ENCODE data around the gene BAX. TPM values are rescaled to one million over a fixed set of nuclear protein-coding genes. Genes with fewer than 3 reads are reported as not detected.
"Not testable (repeated sequence)": the region's sequence is repeated elsewhere in the genome, so short reads cannot be mapped to it uniquely, and the experiment has no call there.

BAX gene
- total RNA-seq, 1 donor from 2014 or later, result 111 TPM

DNA sequence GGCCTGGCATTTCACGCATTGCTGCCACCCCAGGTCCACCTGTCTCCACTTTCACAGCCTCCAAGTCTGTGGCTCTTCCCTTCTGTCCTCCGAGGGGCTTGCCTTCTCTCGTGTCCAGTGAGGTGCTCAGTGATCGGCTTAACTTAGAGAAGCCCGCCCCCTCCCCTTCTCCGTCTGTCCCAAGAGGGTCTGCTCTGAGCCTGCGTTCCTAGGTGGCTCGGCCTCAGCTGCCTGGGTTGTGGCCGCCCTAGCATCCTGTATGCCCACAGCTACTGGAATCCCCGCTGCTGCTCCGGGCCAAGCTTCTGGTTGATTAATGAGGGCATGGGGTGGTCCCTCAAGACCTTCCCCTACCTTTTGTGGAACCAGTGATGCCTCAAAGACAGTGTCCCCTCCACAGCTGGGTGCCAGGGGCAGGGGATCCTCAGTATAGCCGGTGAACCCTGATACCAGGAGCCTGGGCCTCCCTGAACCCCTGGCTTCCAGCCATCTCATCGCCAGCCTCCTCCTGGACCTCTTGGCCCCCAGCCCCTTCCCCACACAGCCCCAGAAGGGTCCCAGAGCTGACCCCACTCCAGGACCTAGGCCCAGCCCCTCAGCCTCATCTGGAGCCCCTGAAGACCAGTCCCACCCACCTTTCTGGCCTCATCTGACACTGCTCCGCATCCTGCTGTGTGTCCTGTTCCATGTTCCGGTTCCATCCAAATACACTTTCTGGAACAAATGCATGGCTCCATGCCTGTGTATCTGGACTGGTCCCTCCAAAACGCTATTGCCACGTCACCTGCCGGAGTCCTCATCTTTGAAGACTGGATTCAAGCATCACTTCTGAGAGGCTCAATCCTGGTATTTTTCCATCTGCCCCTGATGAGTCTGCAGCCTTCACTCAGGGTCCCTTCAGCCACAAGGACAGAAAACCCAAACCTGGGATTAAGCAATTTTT is 31.9 kb upstream of the BAX start:
- Mint-ChIP-seq H3K27ac (no peak overlapping the region), H3K4me3 (no peak overlapping the region), H3K27me3 (no peaks in the 10 kb centered on the region), H3K9me3 (no peaks in the 10 kb centered on the region), H3K36me3 (ENCODE audit: low read depth) (peaks cover 32% of the 10 kb centered on the region), H3K4me1 (peaks cover 9% of the 10 kb centered on the region)
- intact Hi-C loops (cut with micrococcal nuclease), result no loop called here
- POLR2A ChIA-PET, result interaction anchor here (0.6 kb wide), 1 partner anchor 827 kb away, joined by 10 read pairs; no protein-coding TSS in a partner anchor
- ATAC-seq (ENCODE audit: low read depth), result no peak
- TF ChIP-seq, protein P1, sequence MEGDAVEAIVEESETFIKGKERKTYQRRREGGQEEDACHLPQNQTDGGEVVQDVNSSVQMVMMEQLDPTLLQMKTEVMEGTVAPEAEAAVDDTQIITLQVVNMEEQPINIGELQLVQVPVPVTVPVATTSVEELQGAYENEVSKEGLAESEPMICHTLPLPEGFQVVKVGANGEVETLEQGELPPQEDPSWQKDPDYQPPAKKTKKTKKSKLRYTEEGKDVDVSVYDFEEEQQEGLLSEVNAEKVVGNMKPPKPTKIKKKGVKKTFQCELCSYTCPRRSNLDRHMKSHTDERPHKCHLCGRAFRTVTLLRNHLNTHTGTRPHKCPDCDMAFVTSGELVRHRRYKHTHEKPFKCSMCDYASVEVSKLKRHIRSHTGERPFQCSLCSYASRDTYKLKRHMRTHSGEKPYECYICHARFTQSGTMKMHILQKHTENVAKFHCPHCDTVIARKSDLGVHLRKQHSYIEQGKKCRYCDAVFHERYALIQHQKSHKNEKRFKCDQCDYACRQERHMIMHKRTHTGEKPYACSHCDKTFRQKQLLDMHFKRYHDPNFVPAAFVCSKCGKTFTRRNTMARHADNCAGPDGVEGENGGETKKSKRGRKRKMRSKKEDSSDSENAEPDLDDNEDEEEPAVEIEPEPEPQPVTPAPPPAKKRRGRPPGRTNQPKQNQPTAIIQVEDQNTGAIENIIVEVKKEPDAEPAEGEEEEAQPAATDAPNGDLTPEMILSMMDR (IDR thresholded peaks at IDR 0.05), result no peak
- CTCF ChIA-PET, result no interaction called here
- no peak for DNase-seq

DNA sequence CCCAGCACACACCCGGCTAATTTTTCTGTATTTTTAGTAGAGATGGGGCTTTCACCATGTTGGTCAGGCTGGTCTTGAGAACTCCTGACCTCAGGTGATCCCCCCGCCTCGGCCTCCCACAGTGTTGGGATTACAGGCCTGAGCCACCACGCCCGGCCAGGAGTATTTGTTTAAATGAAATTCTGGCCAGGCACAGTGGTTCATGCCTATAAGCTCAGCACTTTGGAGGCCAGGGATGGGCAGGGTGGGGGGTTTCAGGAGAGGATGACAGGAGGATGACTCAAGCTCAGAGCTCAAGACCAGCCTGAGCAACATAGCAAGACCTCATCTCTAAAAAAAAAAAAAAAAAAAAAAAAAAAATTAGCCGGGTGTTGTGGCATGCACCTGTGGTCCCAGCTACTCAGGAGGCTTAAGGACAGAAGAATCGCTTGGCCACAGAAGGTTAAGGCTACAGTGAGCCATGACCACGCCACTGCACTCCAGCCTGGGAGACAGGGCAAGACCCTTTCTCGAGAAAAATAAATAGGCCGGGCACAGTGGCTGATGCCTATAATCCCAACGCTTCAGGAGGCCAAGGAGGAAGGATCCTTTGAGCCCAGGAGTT is 29.3 kb upstream of the BAX start:
- TF ChIP-seq, protein P1 (IDR thresholded peaks at IDR 0.05), result no peak
- POLR2A ChIA-PET, result interaction anchor here (0.6 kb wide), 2 partner anchors 54 to 77 kb away, joined by 6 read pairs; no protein-coding TSS in a partner anchor
- no peak overlapping the region for H3K4me3 Mint-ChIP-seq
- intact Hi-C loops (cut with micrococcal nuclease), result no loop called here
- H3K27me3 Mint-ChIP-seq, result no peaks in the 10 kb centered on the region
- DNase-seq (no peak), ATAC-seq (ENCODE audit: low read depth) (no peak)
- peaks cover 19% of the 10 kb centered on the region for H3K36me3 Mint-ChIP-seq (ENCODE audit: low read depth)
- no peaks in the 10 kb centered on the region for H3K4me1 Mint-ChIP-seq
- H3K9me3 Mint-ChIP-seq, result no peaks in the 10 kb centered on the region
- CTCF ChIA-PET, result no interaction called here
- H3K27ac Mint-ChIP-seq, result no peak overlapping the region

DNA sequence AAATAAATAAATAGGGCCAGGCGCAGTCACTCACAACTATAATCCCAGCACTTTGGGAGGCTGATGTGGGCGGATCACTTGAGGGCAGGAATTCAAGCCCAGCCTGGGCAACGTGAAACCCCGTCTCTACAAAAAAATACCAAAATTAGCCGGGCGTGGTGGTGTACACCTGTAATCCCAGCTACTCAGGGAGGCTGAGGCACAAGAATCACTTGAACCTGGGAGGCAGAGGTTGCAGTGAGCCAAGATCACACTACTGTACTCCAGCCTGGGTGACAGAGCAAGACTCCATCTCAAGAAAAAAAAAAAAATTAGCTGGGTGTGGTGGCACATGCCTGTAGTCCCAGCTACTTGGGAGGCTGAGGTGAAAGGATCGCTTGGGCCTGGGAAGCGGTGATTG is 28.8 kb upstream of the BAX start:
- ATAC-seq (ENCODE audit: low read depth), result not testable (repeated sequence)

DNA sequence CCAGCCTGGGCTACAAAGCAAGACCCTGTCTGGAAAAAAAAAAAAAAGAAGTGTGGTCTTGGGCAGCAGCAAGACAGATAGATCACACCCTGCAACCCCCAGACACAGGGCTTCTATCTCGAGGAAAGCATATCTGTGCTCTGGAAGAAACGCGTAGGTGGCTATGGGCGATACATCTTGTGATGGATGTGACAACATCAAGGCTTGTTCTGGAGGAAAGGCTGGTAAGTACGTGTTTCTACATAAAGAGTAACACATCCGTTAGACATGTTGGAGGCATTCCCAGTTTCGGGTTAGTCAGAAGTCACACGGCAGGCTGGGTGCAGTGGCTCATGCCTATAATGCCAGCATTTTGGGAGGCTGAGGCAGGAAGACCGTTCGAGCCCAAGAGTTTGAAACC is 27.8 kb upstream of the BAX start:
- ATAC-seq (ENCODE audit: low read depth), result no peak
- Mint-ChIP-seq H3K4me3 (no peak overlapping the region), H3K9me3 (no peaks in the 10 kb centered on the region), H3K4me1 (no peaks in the 10 kb centered on the region), H3K27ac (no peak overlapping the region), H3K36me3 (ENCODE audit: low read depth) (peaks cover 9% of the 10 kb centered on the region), H3K27me3 (no peaks in the 10 kb centered on the region)
- DNase-seq, result no peak
- intact Hi-C loops (cut with micrococcal nuclease), result no loop called here
- ChIA-PET CTCF (no interaction called here), POLR2A (no interaction called here)
- TF ChIP-seq, protein P1 (IDR thresholded peaks at IDR 0.05), result no peak

More for the DNA sequence above, 28.8 kb upstream of the BAX start:
- peaks cover 17% of the 10 kb centered on the region for H3K36me3 Mint-ChIP-seq (ENCODE audit: low read depth)
- H3K4me1 Mint-ChIP-seq; H3K27me3 Mint-ChIP-seq; intact Hi-C loops (cut with micrococcal nuclease); H3K9me3 Mint-ChIP-seq; CTCF ChIA-PET; DNase-seq; H3K27ac Mint-ChIP-seq; H3K4me3 Mint-ChIP-seq: not testable (repeated sequence)
- POLR2A ChIA-PET, result interaction anchor here (0.6 kb wide), 1 partner anchor 16 kb away, joined by 4 read pairs; no protein-coding TSS in a partner anchor

DNA sequence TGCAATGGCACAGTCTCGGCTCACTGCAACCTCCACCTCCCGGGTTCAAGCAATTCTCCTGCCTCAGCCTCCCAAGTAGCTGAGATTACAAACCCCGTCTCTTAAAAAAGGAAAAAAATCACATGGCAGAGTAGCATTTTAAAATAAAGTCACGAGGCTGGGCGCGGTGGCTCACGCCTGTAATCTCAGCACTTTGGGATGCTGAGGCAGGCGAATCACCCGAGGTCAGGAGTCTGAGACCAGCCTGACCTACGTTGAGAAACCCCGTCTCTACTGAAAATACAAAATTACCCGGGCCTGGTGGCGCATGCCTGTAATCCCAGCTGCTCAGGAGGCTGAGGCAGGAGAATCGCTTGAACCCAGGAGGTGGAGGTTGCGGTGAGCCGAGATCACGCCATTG is 27.0 kb upstream of the BAX start:
- H3K36me3 Mint-ChIP-seq (ENCODE audit: low read depth); ATAC-seq (ENCODE audit: low read depth); POLR2A ChIA-PET; H3K9me3 Mint-ChIP-seq; intact Hi-C loops (cut with micrococcal nuclease); CTCF ChIA-PET; H3K27ac Mint-ChIP-seq; DNase-seq; H3K27me3 Mint-ChIP-seq; H3K4me1 Mint-ChIP-seq; H3K4me3 Mint-ChIP-seq: not testable (repeated sequence)

Data from activated B cell treated with CpG ODN at 0.5 μM for 24 hours (primary cell).